ENCODE results near the gene MT1HL1. TPM values are rescaled to one million over a fixed set of nuclear protein-coding genes. Genes with fewer than 3 reads are reported as not detected.
A peak's percentile ranks its signal among the peaks of the same experiment; 100 is the strongest.

MT1HL1 gene
- total RNA-seq, 1 experiment from 2014 or later, result not detected

DNA sequence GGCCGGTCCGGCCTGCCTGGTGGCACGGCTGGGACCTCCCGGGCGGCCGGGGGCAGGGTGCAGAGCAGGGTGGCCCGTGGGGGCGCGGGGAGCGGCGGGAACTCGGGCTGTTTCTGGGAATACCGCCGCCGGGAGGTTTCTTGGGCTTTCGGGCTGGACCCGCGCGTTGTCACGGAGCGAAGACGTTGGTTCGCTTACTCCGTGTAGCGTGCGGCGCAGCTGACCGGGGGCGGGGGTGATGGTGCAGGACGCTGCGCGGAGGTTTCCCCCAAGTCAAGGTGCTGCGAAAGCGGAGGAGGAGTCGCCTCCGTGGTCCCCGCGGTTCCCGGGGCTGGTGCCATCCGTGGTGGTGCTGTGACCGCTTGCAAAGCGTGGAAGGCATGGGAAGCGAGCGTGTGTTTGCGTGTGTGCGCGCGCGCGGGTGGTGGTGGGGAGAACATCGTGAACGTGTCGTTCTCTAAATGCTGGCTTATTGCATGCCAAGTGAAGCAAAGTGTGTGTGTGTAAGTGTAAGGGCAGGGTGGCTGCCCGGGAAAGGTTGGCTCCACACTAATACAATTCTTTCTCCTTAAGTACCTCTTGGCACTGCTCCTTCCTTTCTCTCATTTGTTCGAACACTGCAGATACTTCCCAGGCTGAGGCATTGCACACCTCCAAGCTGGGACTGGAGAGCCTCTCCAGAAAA, 38.8 kb upstream of the MT1HL1 start:
- no peak overlapping the region for H2AK5ac ChIP-seq (ENCODE audit: insufficient read length, low read length)
- peaks cover 3% of the 10 kb centered on the region; the same call in 1 of the 2 replicates for H3K4me1 ChIP-seq (ENCODE audit: insufficient read depth, low read length)
- no peak overlapping the region for H3T11ph ChIP-seq (ENCODE audit: low read length)
- H3K27ac ChIP-seq (ENCODE audit: insufficient read length, low read depth, low read length), result no peak overlapping the region
- H2AFZ ChIP-seq (ENCODE audit: low read length), result no peak overlapping the region
- peaks cover 18% of the 10 kb centered on the region; the same call in 1 of the 2 replicates for H3K27me3 ChIP-seq (ENCODE audit: insufficient read depth, low read length)
- no peaks in the 10 kb centered on the region for H4K20me1 ChIP-seq (ENCODE audit: control insufficient read depth, insufficient read depth, insufficient read length)
- H4K8ac ChIP-seq (replicated peaks; ENCODE audit: insufficient read length, low read depth, low read length), result no peak overlapping the region
- no peak overlapping the region for H3K18ac ChIP-seq (ENCODE audit: insufficient read length, low read depth, low read length)
- H3K79me1 ChIP-seq (ENCODE audit: insufficient read depth, low read depth, low read length, poor library complexity, severe bottlenecking), result no peaks in the 10 kb centered on the region
- no peak overlapping the region for H3K56ac ChIP-seq (ENCODE audit: insufficient read length, low read depth, low read length)
- DNase-seq, result no peak
- no peak overlapping the region for H4K91ac ChIP-seq (ENCODE audit: insufficient read length, low read depth, low read length)
- no peak overlapping the region for H3K23ac ChIP-seq (ENCODE audit: insufficient read length, low read depth, low read length)
- Mint-ChIP-seq H3K4me1 (peaks cover 30 to 34% of the 10 kb centered on the region in 2 experiments), H3K27ac (no peak overlapping the region; a peak in 1 of 7 replicates), H3K4me3 (peak overlapping the region; percentile 78 to 91), H3K36me3 (ENCODE audit: insufficient read depth in 1 of 3, low read depth in 3 of 3) (peaks cover 0 to 7% (median 0%) of the 10 kb centered on the region in 3 experiments; a peak in 1 of 7 replicates), H3K27me3 (ENCODE audit: low read depth) (peaks cover 40% of the 10 kb centered on the region), H3K9me3 (no peaks in the 10 kb centered on the region; a peak in 2 of 5 replicates)
- H2BK5ac ChIP-seq (ENCODE audit: insufficient read length, low read length), result no peak overlapping the region
- H2BK12ac ChIP-seq (ENCODE audit: insufficient read length, low read depth, low read length), result no peak overlapping the region
- no peak for TF ChIP-seq CTCF (conservative IDR thresholded peaks at IDR 0.05)
- H3K9me3 ChIP-seq (ENCODE audit: control insufficient read depth, low read depth, low read length), result no peaks in the 10 kb centered on the region
- H2BK20ac ChIP-seq (ENCODE audit: low read depth, low read length, poor library complexity, severe bottlenecking), result no peak overlapping the region
- no peak overlapping the region for H3K9ac ChIP-seq (ENCODE audit: extremely low read depth, insufficient read length, low read length)
- H3K14ac ChIP-seq (ENCODE audit: insufficient read depth, low read length), result no peak overlapping the region
- H3K4me2 ChIP-seq (ENCODE audit: insufficient read depth, insufficient read length, low read length), result peak overlapping the region; percentile 88
- H2BK120ac ChIP-seq (ENCODE audit: low read depth, low read length, poor library complexity, severe bottlenecking), result no peak overlapping the region
- H3K23me2 ChIP-seq (ENCODE audit: insufficient read length, low read depth, low read length, poor library complexity, severe bottlenecking), result peaks cover 16% of the 10 kb centered on the region
- H2BK15ac ChIP-seq (ENCODE audit: low read depth, low read length), result no peak overlapping the region
- H4K5ac ChIP-seq (ENCODE audit: insufficient read length, low read depth, low read length), result no peak overlapping the region
- no peak overlapping the region for H3K4ac ChIP-seq (ENCODE audit: low read depth, low read length)
- WGBS (ENCODE audit: extremely low coverage, insufficient read length, low lambda C conversion rate), result no CpG with 5 or more reads among the region's 55 CpGs
- no peaks in the 10 kb centered on the region; the same call in 1 of the 2 replicates for H3K79me2 ChIP-seq (ENCODE audit: insufficient read depth, low read length)
